Body of pancreas (tissue), 4 donors: ENCODE measurements around the gene KLHDC7B.

ENCODE experiments used
- POLR2A ChIP-seq, 3 donors: fragments of 450-650 bp; IDR thresholded peaks; one replicate each; pipeline ENCODE4 v1.6.1; 2016; ENCODE audit warnings: antibody characterized with exemption in 3 of 3, mild to moderate bottlenecking in 2 of 3
- TF ChIP-seq, protein P1 (sequence below), 7 experiments: fragments of 450-650 bp in 4 of 7; fragments of 200-600 bp in 3 of 7; sonication (generic) in 3 of 7; IDR thresholded peaks; one replicate each; pipeline ENCODE4 v1.5.1; 2016 to 2019; ENCODE audit warnings: antibody characterized with exemption in 7 of 7

DNA sequence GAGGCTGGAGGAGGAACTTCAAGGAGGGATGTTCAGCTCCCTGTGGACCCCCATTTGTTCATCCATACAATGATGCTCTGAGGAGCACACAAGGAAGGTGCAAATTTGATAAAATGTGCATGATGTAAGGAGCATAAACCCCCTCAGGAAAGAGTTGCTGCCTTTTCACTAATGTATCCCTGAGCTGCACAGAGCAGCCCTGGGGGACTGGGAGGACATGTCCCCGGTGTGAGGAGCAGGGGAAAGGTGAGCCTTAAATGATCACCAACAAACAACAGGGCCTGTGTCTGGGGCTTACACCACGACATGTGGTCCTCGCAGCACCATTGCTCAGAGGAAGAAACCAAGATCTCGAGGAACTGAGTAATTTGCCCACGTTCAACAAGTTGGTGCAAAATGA is 51.4 kb downstream of the KLHDC7B start:
- TF ChIP-seq, protein P1, sequence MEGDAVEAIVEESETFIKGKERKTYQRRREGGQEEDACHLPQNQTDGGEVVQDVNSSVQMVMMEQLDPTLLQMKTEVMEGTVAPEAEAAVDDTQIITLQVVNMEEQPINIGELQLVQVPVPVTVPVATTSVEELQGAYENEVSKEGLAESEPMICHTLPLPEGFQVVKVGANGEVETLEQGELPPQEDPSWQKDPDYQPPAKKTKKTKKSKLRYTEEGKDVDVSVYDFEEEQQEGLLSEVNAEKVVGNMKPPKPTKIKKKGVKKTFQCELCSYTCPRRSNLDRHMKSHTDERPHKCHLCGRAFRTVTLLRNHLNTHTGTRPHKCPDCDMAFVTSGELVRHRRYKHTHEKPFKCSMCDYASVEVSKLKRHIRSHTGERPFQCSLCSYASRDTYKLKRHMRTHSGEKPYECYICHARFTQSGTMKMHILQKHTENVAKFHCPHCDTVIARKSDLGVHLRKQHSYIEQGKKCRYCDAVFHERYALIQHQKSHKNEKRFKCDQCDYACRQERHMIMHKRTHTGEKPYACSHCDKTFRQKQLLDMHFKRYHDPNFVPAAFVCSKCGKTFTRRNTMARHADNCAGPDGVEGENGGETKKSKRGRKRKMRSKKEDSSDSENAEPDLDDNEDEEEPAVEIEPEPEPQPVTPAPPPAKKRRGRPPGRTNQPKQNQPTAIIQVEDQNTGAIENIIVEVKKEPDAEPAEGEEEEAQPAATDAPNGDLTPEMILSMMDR (IDR thresholded peaks at IDR 0.05): no peak
- no peak for TF ChIP-seq POLR2A (IDR thresholded peaks at IDR 0.05)
